ACHN (cell line): ENCODE data around the gene TCIRG1.

Source experiments
- DNase-seq: peaks from one replicate; pipeline ENCODE4 v3.0.0-alpha.2; 2015
- in situ Hi-C: cut with HindIII; loops from 2 replicates; pipeline ENCODE4 v1.10.0; 2017; ENCODE audit warnings: low sequenced_read_pairs, low pct_ligation_motif_present, low pct_unique_long_range_greater_than_20kb

Gene TCIRG1

GRCh38 chr11:68099474-68100405, 60.9 kb downstream of the TCIRG1 start:
- no peak for DNase-seq
- in situ Hi-C loops = no loop called here
